Upper lobe of left lung (tissue), 6 donors: ENCODE measurements around the gene TF. TPM values are rescaled to one million over a fixed set of nuclear protein-coding genes. Genes with fewer than 3 reads are reported as not detected.

ENCODE experiments used
- ATAC-seq, 2 donors: fragments of 200-7000 bp; cut with Tn5 transposase; one replicate each; pipeline ENCODE4 v1.9.1; 2022; ENCODE audit warnings: mild to moderate bottlenecking in 2 of 2, moderate library complexity in 2 of 2; ENCODE audit not compliant: low FRiP score in 2 of 2
- DNase-seq, 2 donors: peaks; one replicate each; pipeline ENCODE4 v3.0.0-alpha.2; 2019 to 2020
- H3K27ac ChIP-seq, 4 donors: fragments of 200-600 bp; sonication (generic); one replicate each; pipeline ENCODE4 v1.5.1; 2016 to 2019
- H3K27me3 ChIP-seq, 4 donors: fragments of 200-600 bp; sonication (generic); one replicate each; pipeline ENCODE4 v1.5.1; 2017 to 2019
- H3K36me3 ChIP-seq, 4 donors: fragments of 200-600 bp; sonication (generic); one replicate each; pipeline ENCODE4 v1.5.1; 2016 to 2019
- H3K4me1 ChIP-seq, 4 donors: fragments of 200-600 bp; sonication (generic); one replicate each; pipeline ENCODE4 v1.5.1; 2018 to 2019
- H3K4me3 ChIP-seq, 4 donors: fragments of 200-600 bp; sonication (generic); one replicate each; pipeline ENCODE4 v1.5.1; 2017 to 2019; ENCODE audit warnings: mild to moderate bottlenecking in 2 of 4, moderate library complexity in 1 of 4
- H3K9me3 ChIP-seq, 4 donors: fragments of 200-600 bp; sonication (generic); one replicate each; pipeline ENCODE4 v1.5.1; 2018 to 2019
- CTCF ChIP-seq, 6 experiments: fragments of 450-650 bp in 4 of 6; fragments of 200-600 bp in 2 of 6; sonication (generic) in 2 of 6; IDR thresholded peaks; one replicate each; pipeline ENCODE4 v1.5.1; 2016 to 2019; ENCODE audit warnings: antibody characterized with exemption in 6 of 6
- EP300 ChIP-seq, 4 donors: sonication (generic); formaldehyde crosslinking; IDR thresholded peaks; one replicate each; pipeline ENCODE4 v1.5.1; 2017; ENCODE audit warnings: antibody characterized with exemption in 4 of 4, control low read depth in 2 of 4
- POLR2A ChIP-seq, 4 donors: fragments of 450-650 bp; IDR thresholded peaks; one replicate each; pipeline ENCODE4 v1.5.1; 2016 to 2017; ENCODE audit warnings: antibody characterized with exemption in 4 of 4, mild to moderate bottlenecking in 2 of 4
- POLR2AphosphoS5 ChIP-seq, 2 donors: sonication (generic); formaldehyde crosslinking; IDR thresholded peaks; one replicate each; pipeline ENCODE4 v1.5.1; 2017; ENCODE audit warnings: antibody characterized with exemption in 2 of 2
- WGBS, 2 donors: methylation state at CpG; one replicate each; pipeline ENCODE4 v1.1.5; 2017 to 2018; 5-methylcytosine and 5-hydroxymethylcytosine counted together
- total RNA-seq, 6 donors: library from RNA; depleted of rRNA in 4 of 6; stranded (reverse); fragments of >200 nt in 4 of 6; gene quantifications; one replicate each; pipeline versions ENCODE4 v1.1.0 to v1.2.1, GENCODE V29; 2016 to 2021
- donor health status: DM: no; HTN: no; CAD: no; lungs with moderate emphysema.
- donor health status: DM: no; HTN: yes; CAD: no; lungs with severe emphysema.

TF gene
- total RNA-seq, 6 donors from 2014 or later, result 0.61 to 15.5 (median 3.7) TPM

GRCh38 chr3:133747907-133748639, 1.9 kb downstream of the TF start:
- Histone ChIP-seq H3K4me1 (peaks cover 0 to 6% (median 0%) of the 10 kb centered on the region in 4 donors), H3K27me3 (peaks cover 0 to 5% (median 2%) of the 10 kb centered on the region in 4 donors), H3K9me3 (no peaks in the 10 kb centered on the region), H3K4me3 (no peak overlapping the region), H3K36me3 (no peaks in the 10 kb centered on the region), H3K27ac (no peak overlapping the region)
- ATAC-seq, result no peak
- no peak for DNase-seq
- 92 to 94% methylated on average over 11 to 12 of the region's 12 CpGs for WGBS, 2 donors
- TF ChIP-seq POLR2A (IDR thresholded peaks at IDR 0.05), result no peak
- TF ChIP-seq EP300 (IDR thresholded peaks at IDR 0.05), result no peak
- TF ChIP-seq CTCF (IDR thresholded peaks at IDR 0.05), result no peak
- TF ChIP-seq POLR2AphosphoS5 (IDR thresholded peaks at IDR 0.05), result no peak

GRCh38 chr3:133749427-133750258, 3.5 kb downstream of the TF start:
- WGBS, 2 donors, result 76 to 82% methylated on average over 6 of the region's 6 CpGs

GRCh38 chr3:133750259-133750656, 4.1 kb downstream of the TF start:
- H3K27ac ChIP-seq, result no peak overlapping the region
- peaks cover 0 to 6% (median 0%) of the 10 kb centered on the region in 4 donors for H3K4me1 ChIP-seq
- no peaks in the 10 kb centered on the region for H3K9me3 ChIP-seq
- ATAC-seq, result no peak
- DNase-seq, result no peak
- no peaks in the 10 kb centered on the region for H3K36me3 ChIP-seq
- peaks cover 0 to 5% (median 2%) of the 10 kb centered on the region in 4 donors for H3K27me3 ChIP-seq
- WGBS, 2 donors, result 58 to 61% methylated on average over 6 of the region's 6 CpGs
- TF ChIP-seq EP300 (IDR thresholded peaks at IDR 0.05) (no peak), POLR2A (IDR thresholded peaks at IDR 0.05) (no peak)
- H3K4me3 ChIP-seq, result no peak overlapping the region

More at GRCh38 chr3:133749427-133750258, 3.5 kb downstream of the TF start:
- H3K4me1 ChIP-seq, result peaks cover 0 to 6% (median 0%) of the 10 kb centered on the region in 4 donors
- no peaks in the 10 kb centered on the region for H3K36me3 ChIP-seq
- no peaks in the 10 kb centered on the region for H3K9me3 ChIP-seq
- DNase-seq, result no peak
- no peak for TF ChIP-seq POLR2A (IDR thresholded peaks at IDR 0.05)
- TF ChIP-seq POLR2AphosphoS5 (IDR thresholded peaks at IDR 0.05), result no peak
- TF ChIP-seq EP300 (IDR thresholded peaks at IDR 0.05), result no peak
- TF ChIP-seq CTCF (IDR thresholded peaks at IDR 0.05), result no peak
- H3K27ac ChIP-seq, result no peak overlapping the region
- H3K27me3 ChIP-seq, result peaks cover 0 to 5% (median 2%) of the 10 kb centered on the region in 4 donors
- no peak for ATAC-seq
- H3K4me3 ChIP-seq, result no peak overlapping the region

- TF ChIP-seq POLR2AphosphoS5 (IDR thresholded peaks at IDR 0.05) (no peak), CTCF (IDR thresholded peaks at IDR 0.05) (no peak), EP300 (IDR thresholded peaks at IDR 0.05) (no peak), POLR2A (IDR thresholded peaks at IDR 0.05) (no peak)
- no peaks in the 10 kb centered on the region for H3K27me3 ChIP-seq
- 87 to 91% methylated on average over 12 to 13 of the region's 13 CpGs for WGBS, 2 donors
- no peak overlapping the region for H3K4me3 ChIP-seq
- no peak overlapping the region for H3K27ac ChIP-seq
- DNase-seq, result no peak
- H3K9me3 ChIP-seq, result no peaks in the 10 kb centered on the region
- H3K4me1 ChIP-seq, result no peaks in the 10 kb centered on the region
- no peak for ATAC-seq
- no peaks in the 10 kb centered on the region for H3K36me3 ChIP-seq
Measured at GRCh38 chr3:133753107-133753778, 7.0 kb downstream of the TF start.

- TF ChIP-seq POLR2A (IDR thresholded peaks at IDR 0.05) (no peak), POLR2AphosphoS5 (IDR thresholded peaks at IDR 0.05) (no peak), CTCF (IDR thresholded peaks at IDR 0.05) (no peak), EP300 (IDR thresholded peaks at IDR 0.05) (no peak)
- no peaks in the 10 kb centered on the region for H3K4me1 ChIP-seq
- H3K27ac ChIP-seq, result no peak overlapping the region
- no peaks in the 10 kb centered on the region for H3K36me3 ChIP-seq
- no peaks in the 10 kb centered on the region for H3K27me3 ChIP-seq
- no peak for DNase-seq
- 83 to 100% methylated on average over 1 of the region's 1 CpG for WGBS, 2 donors
- H3K4me3 ChIP-seq, result no peak overlapping the region
- ATAC-seq, result no peak
- H3K9me3 ChIP-seq, result no peaks in the 10 kb centered on the region
Measured at GRCh38 chr3:133753779-133754164, 7.6 kb downstream of the TF start.
